ENCODE measurements around the gene FOXR2.

FOXR2 gene, protein sequence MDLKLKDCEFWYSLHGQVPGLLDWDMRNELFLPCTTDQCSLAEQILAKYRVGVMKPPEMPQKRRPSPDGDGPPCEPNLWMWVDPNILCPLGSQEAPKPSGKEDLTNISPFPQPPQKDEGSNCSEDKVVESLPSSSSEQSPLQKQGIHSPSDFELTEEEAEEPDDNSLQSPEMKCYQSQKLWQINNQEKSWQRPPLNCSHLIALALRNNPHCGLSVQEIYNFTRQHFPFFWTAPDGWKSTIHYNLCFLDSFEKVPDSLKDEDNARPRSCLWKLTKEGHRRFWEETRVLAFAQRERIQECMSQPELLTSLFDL

DNA sequence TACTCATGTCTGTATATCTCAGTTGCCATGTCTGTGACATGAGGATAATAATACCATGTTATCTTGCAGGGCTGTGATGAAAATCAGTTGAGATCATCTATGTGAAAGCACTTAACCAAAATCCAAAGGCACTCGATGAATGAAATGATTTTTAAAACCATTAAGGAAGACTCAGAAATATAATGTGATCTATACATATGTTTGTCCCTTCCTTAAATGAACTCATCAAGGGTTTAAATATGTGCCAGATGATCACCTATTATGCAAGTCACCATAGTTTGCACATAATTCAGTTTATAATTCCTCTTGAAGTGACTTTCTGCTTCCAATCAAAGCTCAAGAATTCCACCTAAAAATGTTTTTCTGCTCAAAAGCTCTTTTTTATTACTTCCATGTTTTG lies at the start of gene FOXR2:
Gene FOXR2, plus strand, starts transcription at position 301 of the 400 bp plus-strand sequence. CDS start 312 bp downstream, outside the sequence.
- DNase-seq = no peak

DNA sequence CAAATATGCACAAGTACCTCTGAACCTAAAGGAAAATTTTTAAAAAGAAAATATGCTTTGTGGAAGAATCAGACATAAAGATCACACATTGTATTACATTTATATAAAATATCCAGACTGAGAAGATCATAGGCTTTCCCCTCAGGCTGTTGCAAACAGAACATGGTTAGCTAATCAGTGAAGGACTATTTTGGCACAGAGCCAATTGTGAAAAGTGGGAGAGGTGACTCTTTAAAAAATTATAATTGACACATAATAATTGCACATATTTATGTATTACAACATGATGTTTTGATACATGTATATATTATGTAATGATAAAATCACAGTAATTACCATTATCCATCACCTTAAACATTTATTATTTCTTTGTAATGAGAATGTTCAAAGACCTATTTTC lies 44.1 kb upstream of the FOXR2 start:
- DNase-seq = no peak

DNA sequence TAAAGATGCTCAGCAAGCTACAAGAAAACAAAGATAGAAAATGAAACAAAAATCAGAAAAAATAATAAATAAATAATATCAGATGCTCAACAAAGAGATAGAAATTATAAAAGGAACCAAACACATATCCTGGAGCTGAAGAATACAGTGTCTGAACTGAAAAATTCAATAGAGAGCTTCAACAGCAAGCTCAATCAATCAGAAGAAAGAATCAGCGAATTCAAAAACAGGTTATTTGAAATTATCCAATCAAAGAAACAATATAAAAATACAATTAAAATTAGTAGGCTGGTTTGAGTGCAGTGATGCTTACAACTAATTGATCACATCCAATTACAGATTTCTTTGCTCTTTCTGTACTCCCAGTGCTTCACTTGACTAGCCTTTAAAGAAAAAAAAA lies 40.8 kb upstream of the FOXR2 start:
- DNase-seq = no peak

DNA sequence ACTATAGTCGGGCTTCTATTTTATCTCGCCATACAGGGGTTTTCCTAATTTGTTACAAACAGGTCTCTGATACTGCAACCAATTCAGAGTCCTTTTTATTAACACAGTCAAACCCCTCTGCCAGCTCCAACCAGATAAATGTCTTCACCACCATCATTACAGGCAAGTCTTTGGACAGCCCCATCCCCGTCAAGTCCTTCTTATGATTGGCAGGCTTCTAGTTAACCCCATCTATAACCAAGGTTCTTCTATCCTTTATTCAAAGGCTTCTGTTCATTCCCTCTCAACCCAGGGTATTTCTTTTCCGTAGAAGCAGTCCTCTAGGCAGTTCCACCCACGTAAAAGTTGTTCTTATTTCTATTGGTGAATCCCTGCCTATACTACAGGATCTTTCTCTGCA lies 29.9 kb upstream of the FOXR2 start:
- no peak for DNase-seq

DNA sequence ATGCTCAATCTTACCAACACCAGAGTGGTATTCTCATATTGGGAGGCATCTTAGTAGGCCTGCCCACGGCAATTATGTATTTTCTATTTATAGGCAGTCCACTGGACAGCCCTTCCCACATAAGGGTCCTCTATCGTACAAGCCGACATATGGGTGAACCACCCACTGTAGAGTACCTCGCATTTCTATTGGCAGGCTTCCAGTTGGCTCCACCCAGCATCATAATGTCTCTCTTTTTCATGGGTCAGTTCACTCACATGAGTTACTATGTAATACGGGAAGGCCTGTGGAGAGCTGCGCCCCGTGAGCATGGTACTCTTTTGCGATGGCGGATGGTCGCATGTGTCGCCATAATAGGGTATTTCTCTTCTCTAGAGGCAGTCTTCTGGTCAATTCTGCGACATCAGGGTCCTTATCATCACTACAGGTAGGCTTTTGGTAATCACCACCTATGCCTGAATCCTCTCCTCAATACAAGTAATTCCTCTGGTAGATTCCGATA lies 29.4 kb upstream of the FOXR2 start:
- no peak for DNase-seq

DNA sequence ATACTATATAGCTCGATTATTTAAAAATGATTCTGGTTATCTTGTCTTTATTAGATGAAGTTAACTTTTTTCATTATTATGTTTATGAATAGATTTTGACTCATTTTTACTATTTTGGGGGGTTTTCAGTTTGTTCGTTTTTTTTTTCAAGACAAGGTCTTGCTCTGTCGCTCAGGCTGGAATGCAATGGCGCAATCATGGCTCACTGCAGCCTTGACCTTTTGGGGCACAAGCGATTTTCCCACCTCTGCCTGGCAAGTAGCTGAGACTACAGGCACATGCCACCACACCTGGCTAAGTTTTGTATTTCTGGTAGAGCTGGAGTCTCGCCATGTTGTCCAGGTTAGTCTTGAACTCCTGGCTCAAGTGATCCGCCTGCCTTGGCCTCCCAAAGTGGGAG lies 24.9 kb upstream of the FOXR2 start:
- no peak for DNase-seq

DNA sequence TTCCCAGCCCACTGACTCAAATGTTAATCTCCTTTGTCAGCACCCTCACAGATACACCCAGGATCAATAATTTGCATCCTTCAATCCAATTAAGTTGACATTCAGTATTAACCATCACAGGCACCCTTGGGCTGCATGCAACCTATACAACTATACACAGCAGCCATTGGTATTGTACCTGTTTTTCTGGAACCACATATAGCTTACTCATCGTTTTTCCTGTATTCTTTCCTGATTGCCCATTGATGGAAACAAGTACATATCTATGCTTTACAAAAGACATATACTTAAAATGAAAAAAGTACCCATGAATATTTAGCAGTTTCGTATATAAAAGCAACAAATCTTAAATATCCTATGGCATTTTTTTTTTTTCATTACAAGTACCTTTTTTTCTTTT lies 3.7 kb upstream of the FOXR2 start:
- DNase-seq = no peak

DNA sequence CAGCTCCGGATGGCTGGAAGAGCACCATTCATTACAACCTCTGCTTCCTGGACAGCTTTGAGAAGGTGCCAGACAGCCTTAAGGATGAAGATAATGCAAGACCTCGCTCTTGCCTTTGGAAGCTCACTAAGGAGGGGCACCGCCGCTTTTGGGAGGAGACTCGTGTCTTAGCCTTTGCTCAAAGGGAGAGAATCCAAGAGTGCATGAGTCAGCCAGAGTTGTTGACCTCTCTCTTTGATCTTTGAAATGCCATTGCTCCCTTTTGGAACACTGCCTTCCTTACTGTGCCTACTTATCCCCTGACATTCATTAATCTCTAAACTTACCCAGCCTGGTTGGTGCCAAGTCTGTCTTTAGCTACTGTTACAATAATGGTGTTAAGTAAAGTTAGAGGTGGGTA lies 1.2 kb downstream of the FOXR2 start:
- DNase-seq = no peak

DNA sequence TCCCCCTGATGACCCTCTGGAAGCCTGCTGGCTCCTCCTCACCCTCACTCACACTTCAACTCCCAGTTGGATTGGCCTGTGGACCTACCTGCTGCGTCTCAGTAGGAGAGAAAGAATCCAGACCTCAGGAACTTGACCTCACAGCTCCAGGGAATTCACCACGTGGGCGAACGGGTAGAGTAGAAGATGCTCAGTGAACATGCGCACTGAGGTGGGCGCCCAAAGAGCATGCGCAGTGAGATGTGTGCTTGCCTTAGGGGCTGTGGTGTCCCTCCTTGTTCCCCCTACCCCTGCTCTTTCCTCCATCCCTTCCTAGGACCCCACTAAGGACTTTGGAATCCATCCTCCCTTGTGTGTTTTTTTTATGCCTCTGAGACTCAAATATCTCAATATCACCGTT lies 12.9 kb downstream of the FOXR2 start:
- DNase-seq = no peak

DNA sequence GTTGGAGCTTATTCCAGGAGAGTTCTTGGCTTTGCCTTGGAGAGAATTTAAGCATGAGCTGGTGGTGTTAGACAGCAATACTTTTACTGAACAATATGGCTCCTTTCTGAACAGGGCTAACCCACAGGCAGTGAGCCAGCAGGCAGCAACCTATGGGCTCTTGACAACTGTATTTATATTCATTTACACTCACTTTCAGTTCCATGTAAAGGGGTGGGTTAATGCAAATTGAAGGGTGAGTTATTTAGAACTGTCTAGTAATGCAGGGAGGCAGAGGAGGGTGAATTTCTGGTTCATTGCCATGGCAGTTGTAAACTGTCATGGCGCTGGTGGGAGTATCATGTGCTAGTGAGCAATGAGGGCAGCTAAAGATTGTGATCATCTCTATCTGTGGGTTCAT lies 15.7 kb downstream of the FOXR2 start:
- DNase-seq = no peak

DNA sequence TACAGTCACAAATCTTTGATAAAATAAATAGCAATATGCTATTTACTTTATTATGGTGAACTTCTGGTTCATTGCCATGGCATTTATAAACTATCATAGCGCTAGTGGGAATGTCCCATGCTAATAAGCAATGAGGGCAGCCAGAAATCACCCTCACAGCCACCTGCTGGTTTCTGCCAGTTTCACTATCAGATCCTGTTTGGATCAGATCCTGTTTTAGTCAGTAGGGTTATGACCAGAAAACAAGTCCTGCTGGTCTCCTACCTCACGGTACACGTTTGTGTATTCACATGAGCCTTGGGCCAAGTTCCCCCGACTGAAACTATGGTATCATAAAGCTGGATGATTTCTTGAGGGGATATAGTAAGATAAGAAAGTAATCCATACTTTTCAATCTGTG lies 17.7 kb downstream of the FOXR2 start:
- DNase-seq = no peak

DNA sequence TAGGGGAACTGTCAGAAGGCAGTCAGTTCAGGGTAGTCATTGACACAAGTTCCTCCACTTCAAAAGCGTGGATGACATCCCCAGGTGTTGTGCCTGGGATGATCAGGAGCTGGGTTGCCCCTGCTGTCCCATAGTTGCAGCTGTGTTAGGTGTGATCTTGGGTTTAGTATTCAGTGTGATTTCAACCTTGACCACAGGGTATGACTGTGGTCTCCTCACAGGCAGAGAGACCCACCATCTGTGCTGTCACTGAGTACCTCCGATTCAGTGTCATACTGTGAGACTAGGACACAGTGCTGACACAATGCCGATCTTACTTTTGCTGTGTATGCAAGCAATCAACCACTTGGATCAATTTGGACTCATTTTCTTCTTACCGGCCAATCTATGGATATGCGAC lies 25.2 kb downstream of the FOXR2 start:
- no peak for DNase-seq

DNA sequence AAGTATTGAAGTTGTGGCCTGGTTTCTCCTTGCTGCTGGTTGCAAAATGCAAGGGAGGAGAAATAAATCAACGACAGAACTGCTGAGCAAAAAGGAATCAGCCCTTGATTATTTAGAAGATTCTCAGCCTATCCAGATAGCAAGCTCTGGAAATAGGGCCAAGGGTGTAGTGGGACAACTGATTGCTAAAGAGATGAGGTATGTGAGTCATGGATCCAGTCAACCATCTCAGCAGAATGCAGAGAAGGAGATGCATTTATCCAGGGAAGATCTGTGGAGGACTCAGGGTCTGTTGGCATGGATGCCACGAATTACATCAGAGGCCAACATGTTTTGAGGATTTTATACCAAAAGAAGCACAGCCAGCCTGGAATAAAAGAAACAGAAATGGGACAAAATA lies 36.7 kb downstream of the FOXR2 start:
- no peak for DNase-seq

DNA sequence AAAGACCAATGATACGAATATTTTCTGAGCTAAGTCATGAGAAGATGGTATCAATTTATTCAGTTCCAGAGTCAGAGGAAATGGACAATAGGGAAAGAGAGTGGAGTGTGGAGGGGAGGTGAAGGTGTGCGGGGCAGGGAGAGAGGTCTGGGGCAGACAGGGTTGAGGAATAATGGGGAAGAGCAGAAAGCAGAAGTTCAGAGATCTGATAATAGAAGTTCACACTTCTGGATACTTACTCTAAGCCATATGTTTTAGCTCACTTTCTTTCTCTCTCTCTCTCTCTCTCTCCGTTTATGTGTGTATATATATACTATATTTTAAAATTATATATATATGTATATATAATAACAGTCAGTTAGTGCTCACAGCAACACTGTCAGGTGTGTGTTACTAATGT lies 40.4 kb downstream of the FOXR2 start:
- no peak for DNase-seq

DNA sequence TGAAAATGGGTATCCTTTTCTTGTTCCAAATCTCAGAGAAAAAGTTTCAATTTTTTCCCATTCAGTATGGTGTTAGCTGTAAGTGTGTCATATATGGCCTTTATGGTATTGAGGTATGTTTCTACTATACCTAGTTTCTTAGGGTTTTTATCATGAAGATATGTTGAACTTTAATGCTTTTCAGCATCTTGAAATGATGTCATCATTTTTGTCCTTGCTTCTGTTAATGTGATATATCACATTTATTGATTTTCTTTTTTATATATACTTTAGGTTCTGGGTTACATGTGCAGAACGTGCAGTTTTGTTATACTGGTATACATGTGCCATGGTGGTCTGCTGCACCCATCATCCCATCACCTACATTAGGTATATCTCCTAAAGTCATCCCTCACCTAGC lies 44.9 kb downstream of the FOXR2 start:
- no peak for DNase-seq
